ENCODE data around the gene MYOD1.

The MYOD1 gene

GRCh38 chr11:17719028-17719937 lies at the start of gene MYOD1:
MYOD1 (plus strand) TSS chr11:17719571; CDS start chr11:17719783, 212 bp downstream.
- no peak for DNase-seq (ENCODE audit: low read depth)

DNA sequence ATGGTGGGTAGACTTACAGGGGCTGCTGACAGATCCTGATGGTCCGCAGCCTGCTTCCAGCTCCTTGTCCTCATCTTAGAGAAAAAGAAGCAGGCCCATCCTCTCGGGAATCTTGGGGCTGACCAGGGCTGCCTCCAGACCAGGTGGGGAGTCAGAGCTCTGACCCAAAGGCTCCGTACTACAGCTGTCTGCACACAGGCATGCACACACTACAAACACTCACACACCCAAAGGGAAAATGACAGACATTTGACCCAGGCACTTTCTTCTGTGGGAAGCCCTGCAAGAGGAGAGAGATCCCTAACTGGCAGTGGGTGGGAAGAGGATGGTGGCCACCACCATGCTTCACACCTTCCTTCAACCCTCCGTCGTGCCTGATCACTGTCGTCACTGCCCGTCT lies 46.9 kb upstream of the MYOD1 start:
- no peak for DNase-seq (ENCODE audit: low read depth)

DNA sequence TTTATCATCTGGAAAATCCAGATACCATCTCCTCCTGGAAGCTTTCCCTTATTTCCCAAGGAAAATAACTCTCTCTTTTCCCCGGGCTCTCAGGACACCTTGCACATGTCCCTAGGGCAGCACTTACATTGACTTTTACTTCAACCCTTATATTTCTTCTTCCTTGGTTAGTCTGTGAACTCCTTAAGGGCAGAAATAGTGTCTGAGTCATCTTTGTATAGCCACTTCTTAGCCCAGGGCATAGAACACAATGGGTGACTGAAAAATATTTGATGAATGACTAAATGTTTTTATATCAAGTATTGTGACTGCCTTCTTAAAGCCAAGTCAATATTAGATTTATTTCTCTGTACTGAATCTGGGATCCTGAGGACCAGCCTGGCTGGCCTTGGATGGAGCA lies 45.4 kb upstream of the MYOD1 start:
- DNase-seq (ENCODE audit: low read depth): no peak

DNA sequence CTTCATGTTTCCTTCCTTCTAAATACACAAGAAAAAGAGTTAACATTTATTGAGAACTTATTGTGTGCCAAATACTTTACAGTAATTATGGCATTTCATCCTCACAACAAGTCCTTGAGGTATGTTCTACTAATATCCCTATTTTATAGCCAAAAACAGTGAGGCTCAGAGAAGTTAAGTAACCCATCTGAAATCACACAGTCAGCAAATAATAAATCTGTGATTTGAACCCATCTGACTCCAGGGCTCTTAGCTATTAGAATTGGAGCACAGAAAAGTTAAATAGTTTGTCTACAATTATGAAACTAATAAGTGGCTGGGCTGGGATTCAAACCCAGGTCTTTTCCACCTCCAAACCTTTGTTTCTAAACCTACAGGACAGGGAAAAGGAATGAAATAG lies 36.5 kb upstream of the MYOD1 start:
- DNase-seq (ENCODE audit: low read depth): no peak

DNA sequence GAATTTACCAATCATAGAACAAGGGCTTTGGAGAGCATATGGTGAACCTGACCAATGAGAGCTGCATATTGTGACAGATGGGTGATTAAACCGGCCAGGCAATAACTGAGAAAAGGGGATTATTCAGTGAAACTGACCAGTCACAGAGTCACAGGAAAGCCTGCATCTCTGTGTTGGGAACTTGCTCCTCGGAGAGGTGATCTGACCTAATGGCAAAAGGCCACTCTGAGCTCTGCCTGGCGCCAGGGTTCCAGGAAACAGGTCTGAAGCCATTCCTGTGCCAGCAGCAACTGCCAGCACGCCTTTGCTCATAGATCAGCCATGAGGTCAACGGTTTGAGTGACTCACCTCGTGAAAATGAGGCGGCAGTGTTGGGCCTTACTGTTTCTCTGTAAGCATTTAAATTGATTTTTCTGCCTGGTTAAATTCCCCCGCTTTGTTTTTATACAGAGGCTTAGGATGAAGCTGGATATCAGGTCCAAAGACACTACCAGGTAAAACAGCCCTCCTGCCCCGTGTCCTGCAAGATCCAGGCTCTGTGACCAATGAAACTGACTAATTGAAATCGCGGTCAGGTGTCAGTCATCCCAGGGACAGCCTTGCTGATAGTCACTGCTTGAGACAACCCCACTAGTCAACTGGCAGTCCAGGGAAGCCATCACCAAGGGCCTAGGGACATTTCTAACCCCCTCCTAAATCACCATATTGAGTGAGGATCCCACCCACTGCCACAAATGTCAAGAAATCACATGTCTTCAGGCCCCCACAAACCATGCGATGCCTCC lies 35.8 kb upstream of the MYOD1 start:
- no peak for DNase-seq (ENCODE audit: low read depth)

DNA sequence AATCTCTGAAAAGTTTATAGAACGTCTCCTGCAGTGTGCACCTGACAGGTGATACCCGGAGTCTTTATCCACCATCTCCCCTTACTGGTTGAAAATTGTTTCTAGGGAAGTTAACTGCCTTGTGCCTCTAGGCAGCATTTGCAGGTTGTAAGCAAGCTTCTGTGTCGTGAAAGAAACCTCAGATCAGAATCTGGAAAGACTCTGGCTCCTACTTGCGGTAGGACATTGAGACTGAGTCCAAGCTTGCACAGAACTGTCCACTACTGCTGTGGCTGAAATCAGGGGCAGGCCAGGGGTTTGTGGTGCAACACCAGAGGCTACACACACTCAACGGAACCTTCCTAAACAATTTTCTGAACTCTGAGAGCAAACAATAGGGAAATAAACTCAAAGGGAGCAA lies 34.8 kb upstream of the MYOD1 start:
- no peak for DNase-seq (ENCODE audit: low read depth)

DNA sequence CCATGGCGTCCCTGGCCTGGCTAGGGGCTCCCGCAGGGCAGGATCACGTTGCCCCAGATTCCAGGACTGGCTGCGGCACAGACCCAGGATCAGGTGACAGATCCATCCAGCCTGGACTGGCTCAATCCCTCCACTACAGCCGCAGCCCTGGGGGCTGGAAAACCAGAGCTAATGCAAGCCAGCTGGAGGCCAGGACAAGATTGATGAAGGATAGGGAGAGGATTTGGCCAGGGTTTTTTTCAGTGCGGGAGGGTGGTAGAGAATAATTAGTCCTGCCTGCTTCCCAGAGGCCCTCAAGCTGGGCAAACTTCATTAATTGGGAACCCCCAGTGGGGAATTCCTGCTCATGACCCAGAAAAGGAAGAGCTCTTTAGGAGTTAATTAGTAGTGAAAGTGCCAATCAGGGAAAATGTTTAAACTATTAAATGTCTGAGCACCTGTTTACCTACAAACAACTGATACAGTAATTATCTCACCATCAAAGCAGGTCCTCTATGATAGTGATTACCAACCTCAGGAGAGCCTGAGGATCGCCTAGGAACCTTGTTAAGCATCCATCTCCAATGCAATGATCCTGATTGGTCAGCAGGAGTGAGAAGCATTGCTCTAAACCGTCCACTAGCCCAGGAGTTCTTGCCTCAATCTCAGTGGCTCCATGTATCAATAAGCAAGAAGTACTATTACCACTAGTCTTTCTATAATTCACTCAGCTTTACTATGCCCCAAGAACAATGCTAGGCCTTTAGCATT lies 33.0 kb upstream of the MYOD1 start:
- DNase-seq (ENCODE audit: low read depth): no peak

- DNase-seq (ENCODE audit: low read depth): no peak
Measured at GRCh38 chr11:17687946-17688670, 31.3 kb upstream of the MYOD1 start.

DNA sequence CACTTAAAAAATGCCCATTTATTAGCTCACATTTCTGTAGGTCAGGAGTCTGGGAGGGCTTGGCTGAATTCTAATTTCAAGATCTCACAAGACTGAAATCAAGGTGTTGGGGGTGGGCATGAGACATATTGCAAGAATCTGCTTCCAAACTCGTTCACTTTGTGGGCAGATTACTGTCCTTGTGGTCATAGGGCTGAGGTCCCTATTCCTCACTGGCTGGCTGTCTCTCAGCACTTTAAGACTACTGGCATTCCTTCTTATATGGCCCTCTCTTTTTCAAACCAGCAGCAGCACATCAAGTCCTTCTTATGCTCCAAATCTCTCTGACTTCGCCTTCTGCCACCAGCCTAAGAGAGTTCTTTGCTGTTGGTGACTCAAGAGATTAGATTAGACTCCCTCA lies 27.8 kb upstream of the MYOD1 start:
- no peak for DNase-seq (ENCODE audit: low read depth)

DNA sequence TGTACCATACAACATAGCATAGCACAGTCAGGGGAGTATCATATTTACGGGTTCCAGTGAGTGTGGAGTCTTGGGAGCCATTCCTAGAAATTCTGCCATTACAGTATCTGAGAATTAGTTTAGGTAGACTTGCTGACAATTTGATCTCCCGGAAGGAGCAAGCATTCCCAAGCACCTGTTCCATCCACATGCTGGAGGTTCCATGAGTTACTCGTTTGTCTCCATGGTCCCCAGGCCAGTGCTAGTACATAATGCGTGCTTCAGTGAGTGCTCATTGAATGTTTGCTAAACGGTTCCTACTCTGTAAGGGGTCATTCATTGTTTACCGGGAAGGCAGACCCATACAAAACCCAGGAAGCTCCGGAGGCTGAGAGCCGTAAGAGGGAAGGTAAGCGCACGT lies 27.4 kb upstream of the MYOD1 start:
- DNase-seq (ENCODE audit: low read depth): no peak

GRCh38 chr11:17692931-17693330 lies 26.4 kb upstream of the MYOD1 start:
- DNase-seq (ENCODE audit: low read depth): no peak

GRCh38 chr11:17693531-17693930 lies 25.8 kb upstream of the MYOD1 start:
- DNase-seq (ENCODE audit: low read depth): no peak

DNA sequence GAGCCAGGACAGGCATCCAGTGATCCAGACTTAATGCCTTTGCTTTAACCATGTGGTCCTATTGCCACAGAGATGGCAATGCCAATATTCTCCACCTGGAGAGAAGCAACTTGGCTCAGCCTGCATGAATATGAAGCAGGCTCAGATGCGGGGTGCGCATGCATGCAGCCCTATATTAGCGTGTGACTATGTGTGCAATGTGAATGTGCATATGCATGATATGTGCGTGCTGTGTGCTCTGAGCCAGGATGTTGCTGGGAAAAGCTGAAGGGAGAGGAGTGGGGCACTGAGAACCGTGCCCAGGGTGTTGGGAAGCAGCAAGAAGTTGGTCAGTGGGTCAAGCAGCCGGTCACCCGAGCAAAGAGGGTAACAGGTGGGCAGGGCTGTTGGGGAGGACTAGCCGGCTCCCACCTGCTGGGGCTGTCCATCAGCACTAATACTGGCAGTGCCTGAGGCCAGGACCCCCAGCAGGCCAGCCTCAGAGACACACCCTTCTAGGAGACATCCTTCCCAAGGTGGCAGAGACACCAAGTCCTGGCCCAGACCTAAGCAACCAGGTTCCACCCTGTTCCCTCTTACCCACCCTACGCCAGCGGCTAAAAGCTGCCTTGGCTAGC lies 24.8 kb upstream of the MYOD1 start:
- no peak for DNase-seq (ENCODE audit: low read depth)

GRCh38 chr11:17695454-17696441 lies 23.6 kb upstream of the MYOD1 start:
- DNase-seq (ENCODE audit: low read depth): no peak

- DNase-seq (ENCODE audit: low read depth): no peak
Measured at GRCh38 chr11:17696741-17697140, 22.6 kb upstream of the MYOD1 start.

- DNase-seq (ENCODE audit: low read depth): no peak
Measured at GRCh38 chr11:17697175-17697949, 22.0 kb upstream of the MYOD1 start.

DNA sequence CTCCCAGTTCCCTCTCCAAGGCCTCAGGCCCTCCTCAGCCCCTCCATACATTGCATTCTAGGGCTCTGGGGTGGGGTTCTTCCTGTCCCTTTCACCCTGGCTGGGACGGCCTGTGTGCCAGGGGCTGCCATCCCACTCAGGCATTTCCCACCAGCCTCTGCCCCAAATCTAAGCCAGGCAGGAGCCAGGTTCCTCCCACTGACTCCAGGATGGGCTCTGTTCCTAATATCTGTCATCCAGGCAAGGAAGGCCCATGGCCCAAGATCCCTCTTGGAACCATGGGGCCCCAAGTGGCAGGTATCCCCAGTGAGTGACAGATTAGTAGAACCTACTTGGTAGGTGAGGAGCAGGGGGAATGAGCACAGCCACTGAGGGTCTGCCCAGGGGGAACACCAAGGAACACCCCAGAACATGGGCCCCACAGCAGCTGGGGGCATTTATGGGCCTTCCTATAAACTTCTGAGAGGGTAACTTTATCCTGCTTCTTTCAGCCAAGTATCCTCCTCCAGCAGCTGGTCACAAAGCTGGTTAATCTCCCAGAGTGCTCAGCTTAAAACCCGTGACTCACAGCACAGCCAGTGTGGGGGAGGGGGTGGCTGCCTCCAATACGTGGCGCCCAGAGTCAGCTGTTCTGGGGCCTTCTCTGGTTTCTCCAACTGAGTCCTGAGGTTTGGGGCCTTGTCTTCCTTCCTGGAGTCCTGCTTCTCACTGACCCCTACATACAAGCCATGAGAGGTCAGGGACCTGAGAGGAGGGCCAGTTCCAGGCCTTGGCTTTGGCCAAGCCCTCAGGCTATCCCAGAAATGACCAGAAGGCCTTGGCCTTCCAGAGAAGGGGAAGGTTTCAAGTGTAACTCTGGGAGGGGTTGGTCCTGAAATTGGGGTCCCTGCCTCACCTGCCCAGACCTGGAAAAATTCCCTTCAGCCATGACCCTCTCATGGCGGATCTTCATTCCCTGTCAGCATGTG lies 19.9 kb upstream of the MYOD1 start:
- DNase-seq (ENCODE audit: low read depth): no peak

DNA sequence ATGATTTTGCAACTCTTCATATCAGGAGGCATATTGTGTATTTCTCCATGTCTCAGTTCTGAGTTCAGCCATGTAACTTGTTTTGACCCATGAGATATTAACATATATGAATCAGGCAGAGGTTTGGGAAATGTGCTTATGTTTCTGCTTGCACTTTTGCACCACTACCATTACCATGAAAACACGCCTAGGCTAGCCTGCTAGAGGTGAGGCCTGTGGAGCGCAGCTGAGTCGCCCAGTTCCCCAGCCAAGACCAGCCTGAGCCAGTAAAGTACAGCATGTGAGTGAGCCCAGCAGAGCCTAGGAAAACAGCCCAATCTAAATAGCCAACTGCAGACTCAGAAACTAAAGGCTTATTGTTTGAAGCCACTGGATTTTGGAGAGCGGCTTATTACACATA lies 18.4 kb upstream of the MYOD1 start:
- no peak for DNase-seq (ENCODE audit: low read depth)

Measured in stimulated activated CD4-positive, alpha-beta T cell treated with anti-CD3 and anti-CD28 coated beads, Interleukin-2, amount 100 ng/mL, for 4 hours (primary cell).